ENCODE data around the gene MAP3K19.
"Not testable (repeated sequence)": the region's sequence is repeated elsewhere in the genome, so short reads cannot be mapped to it uniquely, and the experiment has no call there.

MAP3K19 gene

GRCh38 chr2:135093193-135093592 is 45.9 kb upstream of the MAP3K19 start:
- Mint-ChIP-seq H3K27ac (no peak overlapping the region), H3K4me1 (no peaks in the 10 kb centered on the region), H3K9me3 (peaks cover 9% of the 10 kb centered on the region), H3K4me3 (no peak overlapping the region), H3K27me3 (ENCODE audit: low read depth) (no peaks in the 10 kb centered on the region), H3K36me3 (ENCODE audit: low read depth) (peaks cover 36% of the 10 kb centered on the region)
- TF ChIP-seq CTCF (IDR thresholded peaks at IDR 0.05; ENCODE audit: unreplicated experiment in 3 of 3) = no peak

- Mint-ChIP-seq H3K36me3 (ENCODE audit: low read depth) (peaks cover 49% of the 10 kb centered on the region), H3K4me1 (no peaks in the 10 kb centered on the region), H3K4me3 (no peak overlapping the region), H3K9me3 (peaks cover 19% of the 10 kb centered on the region), H3K27me3 (ENCODE audit: low read depth) (no peaks in the 10 kb centered on the region), H3K27ac (no peak overlapping the region)
- TF ChIP-seq CTCF (IDR thresholded peaks at IDR 0.05; ENCODE audit: unreplicated experiment in 3 of 3) = no peak
Observed at GRCh38 chr2:135091681-135092080, 44.4 kb upstream of the MAP3K19 start.

GRCh38 chr2:135089597-135089996 is 42.4 kb upstream of the MAP3K19 start:
- H3K27ac Mint-ChIP-seq; H3K27me3 Mint-ChIP-seq (ENCODE audit: low read depth); H3K4me1 Mint-ChIP-seq; H3K4me3 Mint-ChIP-seq: not testable (repeated sequence)
- H3K36me3 Mint-ChIP-seq (ENCODE audit: low read depth) = peaks cover 54% of the 10 kb centered on the region
- peaks cover 26% of the 10 kb centered on the region for H3K9me3 Mint-ChIP-seq

- Mint-ChIP-seq H3K4me1 (no peaks in the 10 kb centered on the region), H3K36me3 (ENCODE audit: low read depth) (peaks cover 72% of the 10 kb centered on the region), H3K27ac (no peak overlapping the region), H3K9me3 (peaks cover 38% of the 10 kb centered on the region), H3K27me3 (ENCODE audit: low read depth) (no peaks in the 10 kb centered on the region), H3K4me3 (no peak overlapping the region)
- TF ChIP-seq CTCF (IDR thresholded peaks at IDR 0.05; ENCODE audit: unreplicated experiment in 3 of 3) = no peak
Observed at GRCh38 chr2:135086222-135086621, 39.0 kb upstream of the MAP3K19 start.

GRCh38 chr2:135078417-135078816 is 31.2 kb upstream of the MAP3K19 start:
- Mint-ChIP-seq H3K9me3 (peaks cover 41% of the 10 kb centered on the region), H3K4me1 (no peaks in the 10 kb centered on the region), H3K36me3 (ENCODE audit: low read depth) (peaks cover 83% of the 10 kb centered on the region), H3K27ac (no peak overlapping the region), H3K27me3 (ENCODE audit: low read depth) (no peaks in the 10 kb centered on the region), H3K4me3 (no peak overlapping the region)
- TF ChIP-seq CTCF (IDR thresholded peaks at IDR 0.05; ENCODE audit: unreplicated experiment in 3 of 3) = no peak

GRCh38 chr2:135076556-135076955 is 29.3 kb upstream of the MAP3K19 start:
- Mint-ChIP-seq H3K4me3 (no peak overlapping the region), H3K9me3 (peaks cover 50% of the 10 kb centered on the region), H3K27me3 (ENCODE audit: low read depth) (no peaks in the 10 kb centered on the region), H3K4me1 (no peaks in the 10 kb centered on the region), H3K36me3 (ENCODE audit: low read depth) (peaks cover 81% of the 10 kb centered on the region), H3K27ac (no peak overlapping the region)
- no peak for TF ChIP-seq CTCF (IDR thresholded peaks at IDR 0.05; ENCODE audit: unreplicated experiment in 3 of 3)

All from nephron (organoid).